ENCODE results near the gene FBXL5. TPM values are rescaled to one million over a fixed set of nuclear protein-coding genes. Genes with fewer than 3 reads are reported as not detected.
A peak's percentile ranks its signal among the peaks of the same experiment; 100 is the strongest.

The FBXL5 gene
- total and polyA plus RNA-seq, 4 donors: 45.9 to 138 (median 87.8) TPM

- WGBS, 2 donors: 74 to 78% methylated on average over 1 of the region's 1 CpG
- H3K9ac ChIP-seq (ENCODE audit: insufficient read depth in 1 of 2, low read length in 2 of 2): no peak overlapping the region
- no peak overlapping the region for H3K27ac ChIP-seq (ENCODE audit: low read depth in 1 of 2, low read length in 1 of 2)
- no peaks in the 10 kb centered on the region for H3K27me3 ChIP-seq (ENCODE audit: control insufficient read depth in 3 of 3, insufficient read depth in 3 of 3, low read length in 2 of 3)
- H3K4me1 ChIP-seq (ENCODE audit: control insufficient read depth in 5 of 5, insufficient read depth in 5 of 5, low read length in 5 of 5): peaks cover 0 to 3% (median 2%) of the 10 kb centered on the region in 5 donors
- H3K9me3 ChIP-seq (ENCODE audit: control insufficient read depth in 4 of 4, insufficient read depth in 3 of 4, low read length in 3 of 4): no peaks in the 10 kb centered on the region
- TF ChIP-seq CTCF (IDR thresholded peaks at IDR 0.05; ENCODE audit: control extremely low read depth, extremely low read depth): no peak
- no peak overlapping the region for H3K4me3 ChIP-seq
- no peak for ATAC-seq (ENCODE audit: insufficient read depth, low FRiP score)
- no peaks in the 10 kb centered on the region for H3K36me3 ChIP-seq (ENCODE audit: control insufficient read depth in 4 of 4, insufficient read depth in 4 of 4, low read length in 4 of 4)
- DNase-seq: no peak
Observed at GRCh38 chr4:15668566-15669435, 13.6 kb upstream of the FBXL5 start.

GRCh38 chr4:15667006-15667405, 11.8 kb upstream of the FBXL5 start:
- H3K9me3 ChIP-seq (ENCODE audit: control insufficient read depth in 4 of 4, insufficient read depth in 3 of 4, low read length in 3 of 4): no peaks in the 10 kb centered on the region
- H3K27me3 ChIP-seq (ENCODE audit: control insufficient read depth in 3 of 3, insufficient read depth in 3 of 3, low read length in 2 of 3): no peaks in the 10 kb centered on the region
- WGBS, 2 donors: 96% methylated on average over 4 of the region's 4 CpGs
- DNase-seq (no peak), ATAC-seq (ENCODE audit: insufficient read depth, low FRiP score) (no peak)
- peaks cover 0 to 3% (median 2%) of the 10 kb centered on the region in 5 donors for H3K4me1 ChIP-seq (ENCODE audit: control insufficient read depth in 5 of 5, insufficient read depth in 5 of 5, low read length in 5 of 5)
- no peak overlapping the region for H3K9ac ChIP-seq (ENCODE audit: insufficient read depth in 1 of 2, low read length in 2 of 2)
- no peak overlapping the region for H3K27ac ChIP-seq (ENCODE audit: low read depth in 1 of 2, low read length in 1 of 2)
- H3K36me3 ChIP-seq (ENCODE audit: control insufficient read depth in 4 of 4, insufficient read depth in 4 of 4, low read length in 4 of 4): no peaks in the 10 kb centered on the region
- H3K4me3 ChIP-seq: no peak overlapping the region
- no peak for TF ChIP-seq CTCF (IDR thresholded peaks at IDR 0.05; ENCODE audit: control extremely low read depth, extremely low read depth)

GRCh38 chr4:15665753-15666365, 10.7 kb upstream of the FBXL5 start:
- ATAC-seq (ENCODE audit: insufficient read depth, low FRiP score) (peak; percentile 82), DNase-seq (no peak)
- peaks cover 0 to 3% (median 2%) of the 10 kb centered on the region in 5 donors for H3K4me1 ChIP-seq (ENCODE audit: control insufficient read depth in 5 of 5, insufficient read depth in 5 of 5, low read length in 5 of 5)
- H3K27me3 ChIP-seq (ENCODE audit: control insufficient read depth in 3 of 3, insufficient read depth in 3 of 3, low read length in 2 of 3): no peaks in the 10 kb centered on the region
- no peaks in the 10 kb centered on the region for H3K36me3 ChIP-seq (ENCODE audit: control insufficient read depth in 4 of 4, insufficient read depth in 4 of 4, low read length in 4 of 4)
- peak overlapping the region in 1 of 2 donors; percentile 77 for H3K27ac ChIP-seq (ENCODE audit: low read depth in 1 of 2, low read length in 1 of 2)
- no peak overlapping the region for H3K9ac ChIP-seq (ENCODE audit: insufficient read depth in 1 of 2, low read length in 2 of 2)
- TF ChIP-seq CTCF (IDR thresholded peaks at IDR 0.05; ENCODE audit: control extremely low read depth, extremely low read depth): no peak
- no peak overlapping the region for H3K4me3 ChIP-seq
- H3K9me3 ChIP-seq (ENCODE audit: control insufficient read depth in 4 of 4, insufficient read depth in 3 of 4, low read length in 3 of 4): no peaks in the 10 kb centered on the region
- 50 to 64% methylated on average over 3 of the region's 3 CpGs for WGBS, 2 donors
